ENCODE results near the gene ZNF879. TPM values are rescaled to one million over a fixed set of nuclear protein-coding genes. Genes with fewer than 3 reads are reported as not detected.

Gene ZNF879
- 1 to 10 TPM; 3.9 to 8.6 (median 5.8) TPM for total RNA-seq

GRCh38 chr5:179023528-179024189, at the start of gene ZNF879:
TSS of gene ZNF879 (plus strand) at chr5:179023804. CDS start at chr5:179025005, 1,201 bp downstream.
- Histone ChIP-seq H3K27me3 (no peaks in the 10 kb centered on the region), H3K9me3 (peaks cover 0 to 27% (median 2%) of the 10 kb centered on the region in 3 donors), H3K36me3 (peaks cover 2 to 39% of the 10 kb centered on the region in 2 donors), H3K4me3 (peak within 1 kb of the TSS; percentile 47 to 95), H3K4me1 (peaks cover 0 to 16% (median 9%) of the 10 kb centered on the region in 3 donors), H3K27ac (peak within 1 kb of the TSS; percentile 27 to 96 (median 92))
- peak; percentile 45 to 51 for TF ChIP-seq POLR2A (IDR thresholded peaks at IDR 0.05)
- no peak for TF ChIP-seq CTCF (IDR thresholded peaks at IDR 0.05)
- TF ChIP-seq POLR2AphosphoS5 (IDR thresholded peaks at IDR 0.05): peak; percentile 91
- 0% methylated on average over 7 to 12 of the region's 72 CpGs for WGBS, 2 donors (ENCODE audit: low coverage in 1 of 2)
- peak; percentile 98 for ATAC-seq

GRCh38 chr5:178981381-178981780, 42.2 kb upstream of the ZNF879 start:
- Histone ChIP-seq H3K36me3 (peaks cover 0 to 26% of the 10 kb centered on the region in 2 donors), H3K4me1 (no peaks in the 10 kb centered on the region), H3K9me3 (peaks cover 0 to 100% (median 2%) of the 10 kb centered on the region in 3 donors), H3K27me3 (no peaks in the 10 kb centered on the region), H3K4me3 (no peak overlapping the region), H3K27ac (no peak overlapping the region)
- WGBS, 2 donors (ENCODE audit: low coverage in 1 of 2): 100% methylated on average over 9 of the region's 15 CpGs; no CpG with 5 or more reads in 1 of the 2 donors
- ATAC-seq: no peak
- TF ChIP-seq POLR2AphosphoS5 (IDR thresholded peaks at IDR 0.05) (no peak), EP300 (IDR thresholded peaks at IDR 0.05) (no peak), CTCF (IDR thresholded peaks at IDR 0.05) (no peak), POLR2A (IDR thresholded peaks at IDR 0.05) (no peak)

GRCh38 chr5:178982941-178983340, 40.7 kb upstream of the ZNF879 start:
- no peak overlapping the region for H3K4me3 ChIP-seq
- no peaks in the 10 kb centered on the region for H3K4me1 ChIP-seq
- no peaks in the 10 kb centered on the region for H3K27me3 ChIP-seq
- peaks cover 0 to 10% of the 10 kb centered on the region in 2 donors for H3K36me3 ChIP-seq
- no peak for ATAC-seq
- WGBS, 2 donors (ENCODE audit: low coverage in 1 of 2): 100% methylated on average over 8 of the region's 17 CpGs; no CpG with 5 or more reads in 1 of the 2 donors
- peaks cover 0 to 100% (median 0%) of the 10 kb centered on the region in 3 donors for H3K9me3 ChIP-seq
- no peak for TF ChIP-seq POLR2AphosphoS5 (IDR thresholded peaks at IDR 0.05)
- TF ChIP-seq EP300 (IDR thresholded peaks at IDR 0.05): no peak
- no peak for TF ChIP-seq CTCF (IDR thresholded peaks at IDR 0.05)
- TF ChIP-seq POLR2A (IDR thresholded peaks at IDR 0.05): no peak
- no peak overlapping the region for H3K27ac ChIP-seq

GRCh38 chr5:178983728-178984127, 39.9 kb upstream of the ZNF879 start:
- TF ChIP-seq CTCF (IDR thresholded peaks at IDR 0.05) (no peak), EP300 (IDR thresholded peaks at IDR 0.05) (no peak), POLR2AphosphoS5 (IDR thresholded peaks at IDR 0.05) (no peak), POLR2A (IDR thresholded peaks at IDR 0.05) (no peak)
- no CpG with 5 or more reads among the region's 10 CpGs for WGBS, 2 donors (ENCODE audit: low coverage in 1 of 2)
- ATAC-seq: no peak
- no peak overlapping the region for H3K27ac ChIP-seq
- no peaks in the 10 kb centered on the region for H3K4me1 ChIP-seq
- peaks cover 0 to 100% (median 0%) of the 10 kb centered on the region in 3 donors for H3K9me3 ChIP-seq
- no peaks in the 10 kb centered on the region for H3K27me3 ChIP-seq
- H3K36me3 ChIP-seq: peaks cover 0 to 2% of the 10 kb centered on the region in 2 donors
- no peak overlapping the region for H3K4me3 ChIP-seq

All from gastroesophageal sphincter (tissue), 4 donors.